Hematopoietic multipotent progenitor cell treated with erythropoietin and hydrocortisone succinate and interleukin-3 and kit ligand, for 4 days (in vitro differentiated cells): ENCODE measurements around the gene ANKRD6.
"Not testable (repeated sequence)": the region's sequence is repeated elsewhere in the genome, so short reads cannot be mapped to it uniquely, and the experiment has no call there.

Experiments used
- DNase-seq: peaks from one replicate; pipeline ENCODE4 v3.0.0-alpha.2; 2015

The ANKRD6 gene

DNA sequence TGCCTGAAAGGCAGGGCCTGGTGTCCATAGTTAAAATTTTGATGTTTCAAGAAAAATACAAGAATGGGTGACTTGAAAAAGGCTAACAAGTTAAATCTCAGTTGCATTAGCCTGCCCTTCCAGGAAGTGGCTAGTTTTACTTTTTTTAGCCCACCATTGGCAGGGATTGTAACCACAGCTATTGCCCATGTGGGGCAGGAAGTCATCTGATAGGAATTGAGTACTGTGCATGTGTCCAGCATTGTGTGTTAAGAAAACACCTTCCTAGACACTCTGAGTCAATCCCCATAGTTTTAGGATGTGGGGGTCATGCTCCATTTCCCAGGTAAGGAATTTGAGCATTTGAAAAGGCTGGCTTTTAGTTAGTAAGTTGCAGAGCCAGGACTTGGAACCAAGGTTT, 178.7 kb downstream of the ANKRD6 start:
- DNase-seq: no peak

DNA sequence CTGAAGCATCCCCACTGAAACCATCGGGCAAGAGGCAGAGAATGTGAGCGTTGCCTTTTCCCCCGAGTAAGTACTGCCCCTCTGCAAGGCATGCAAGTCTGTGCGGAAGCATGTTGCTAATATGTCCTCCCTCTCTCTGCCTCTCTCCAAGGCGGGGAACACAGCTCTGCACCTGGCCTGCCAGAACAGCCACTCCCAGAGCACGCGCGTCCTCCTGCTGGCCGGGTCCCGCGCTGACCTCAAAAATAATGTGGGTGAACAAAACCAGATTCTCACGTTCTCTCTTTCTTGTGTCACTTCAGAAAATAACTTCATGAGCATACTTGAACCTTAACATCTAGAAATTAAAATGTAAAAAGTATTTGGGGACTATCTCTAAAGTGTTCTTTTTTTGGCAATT, 179.2 kb downstream of the ANKRD6 start:
- no peak for DNase-seq

DNA sequence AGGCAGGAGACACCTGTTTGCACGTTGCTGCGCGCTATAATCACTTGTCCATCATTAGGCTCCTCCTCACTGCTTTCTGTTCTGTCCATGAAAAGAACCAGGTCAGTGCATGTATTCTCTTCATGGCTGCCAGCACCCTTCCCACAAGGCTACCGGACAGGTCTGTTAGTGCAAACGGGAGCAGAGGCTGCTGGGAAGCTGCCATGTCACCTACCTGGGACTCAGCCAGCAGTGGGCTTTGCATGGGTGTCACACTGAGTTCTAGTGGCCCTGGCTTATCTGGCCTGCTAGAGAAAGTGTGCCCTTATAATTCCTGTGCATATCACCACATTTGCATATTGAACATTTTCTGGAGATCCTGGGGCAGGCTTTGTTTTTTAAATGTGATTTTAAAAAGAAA, 180.8 kb downstream of the ANKRD6 start:
- no peak for DNase-seq

DNA sequence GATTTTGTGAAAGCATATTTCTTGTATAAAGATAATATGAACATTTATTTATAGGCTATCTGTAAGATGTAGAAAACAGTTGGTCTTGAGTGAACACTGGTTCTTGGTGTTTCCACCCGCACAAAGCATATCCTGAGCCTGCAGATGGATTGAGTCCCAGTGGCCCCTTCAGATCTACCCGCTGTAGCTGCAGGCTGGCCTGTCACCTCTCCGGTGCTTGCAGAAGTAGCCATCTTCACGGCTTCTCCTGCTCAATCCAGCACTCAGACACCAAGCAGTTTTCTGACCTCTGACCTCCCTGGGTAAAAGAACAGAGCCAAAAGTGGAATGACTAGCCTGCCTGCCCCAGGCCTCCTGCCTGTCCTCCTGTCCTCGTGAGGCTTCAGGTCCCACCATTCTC, 182.9 kb downstream of the ANKRD6 start:
- DNase-seq: no peak

DNA sequence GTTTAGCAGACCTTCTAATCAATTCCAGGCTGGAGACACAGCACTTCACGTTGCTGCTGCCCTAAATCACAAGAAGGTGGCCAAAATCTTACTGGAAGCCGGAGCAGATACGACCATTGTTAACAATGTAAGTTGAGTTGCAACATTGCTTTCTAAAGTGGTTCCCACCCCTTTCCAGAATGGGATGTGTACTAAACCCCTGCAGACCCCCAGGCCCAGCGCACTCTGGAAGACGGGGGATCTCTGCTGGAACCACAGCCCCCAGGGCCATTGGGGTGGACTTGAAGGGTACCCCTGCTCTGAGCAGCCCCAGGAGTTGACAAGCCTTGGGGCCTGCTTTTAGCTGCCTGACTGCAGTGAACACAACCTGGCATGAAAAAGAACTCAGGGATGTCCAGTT, 183.6 kb downstream of the ANKRD6 start:
- DNase-seq: no peak

DNA sequence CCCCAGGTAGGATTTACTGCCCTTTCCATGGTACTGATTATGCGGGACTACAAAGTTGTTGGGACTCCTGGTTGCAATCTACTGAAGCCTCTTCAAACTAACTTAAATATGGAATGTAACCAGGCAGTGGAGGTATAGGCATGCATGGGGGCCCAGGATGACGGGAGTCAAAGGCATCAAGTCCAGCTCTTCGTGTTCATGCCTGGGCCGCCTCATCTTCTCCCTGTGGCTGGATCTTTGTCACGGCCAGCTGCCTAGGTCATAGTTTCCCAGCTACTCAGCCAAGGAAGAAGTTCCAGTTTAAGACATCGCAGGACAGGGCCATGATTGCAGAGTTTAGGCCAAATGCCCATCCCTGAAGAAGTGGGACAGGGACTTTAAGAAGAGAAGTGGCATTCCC, 185.1 kb downstream of the ANKRD6 start:
- no peak for DNase-seq

DNA sequence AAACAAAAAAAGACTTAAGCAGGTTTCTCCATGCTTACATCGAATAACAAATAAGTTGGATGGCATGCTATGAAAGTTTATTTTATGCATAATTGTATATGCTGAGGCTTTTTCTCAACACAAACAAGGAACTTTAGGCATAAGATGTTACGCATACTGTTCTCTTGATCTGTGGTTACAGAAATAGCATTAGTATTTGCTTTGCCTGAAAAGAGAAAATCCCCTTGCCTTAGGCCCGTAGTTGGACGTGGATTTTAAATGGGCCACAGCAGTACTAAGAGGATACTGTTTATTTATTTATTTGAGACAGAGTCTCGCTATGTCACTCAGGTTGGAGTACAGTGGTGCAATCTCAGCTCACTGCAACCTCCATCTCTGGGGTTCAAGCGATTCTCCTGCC, 186.6 kb downstream of the ANKRD6 start:
- DNase-seq: no peak

DNA sequence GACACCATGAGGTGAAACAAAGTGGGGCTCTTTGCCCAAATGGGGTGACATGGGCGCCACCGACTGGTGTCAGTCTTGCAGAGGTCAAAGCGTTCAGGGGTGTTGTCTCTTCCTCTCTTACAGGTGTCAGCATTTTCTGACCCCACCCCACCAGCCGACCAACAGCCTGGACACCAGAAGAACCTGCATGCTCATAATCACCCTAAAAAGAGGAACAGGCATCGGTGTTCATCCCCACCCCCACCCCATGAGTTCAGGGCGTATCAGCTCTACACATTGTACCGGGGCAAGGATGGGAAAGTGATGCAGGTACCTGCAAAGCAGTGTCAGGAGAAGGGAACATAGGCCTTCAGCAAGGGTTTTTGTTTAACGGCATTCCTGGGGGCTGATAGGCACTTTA, 190.8 kb downstream of the ANKRD6 start:
- DNase-seq: no peak

DNA sequence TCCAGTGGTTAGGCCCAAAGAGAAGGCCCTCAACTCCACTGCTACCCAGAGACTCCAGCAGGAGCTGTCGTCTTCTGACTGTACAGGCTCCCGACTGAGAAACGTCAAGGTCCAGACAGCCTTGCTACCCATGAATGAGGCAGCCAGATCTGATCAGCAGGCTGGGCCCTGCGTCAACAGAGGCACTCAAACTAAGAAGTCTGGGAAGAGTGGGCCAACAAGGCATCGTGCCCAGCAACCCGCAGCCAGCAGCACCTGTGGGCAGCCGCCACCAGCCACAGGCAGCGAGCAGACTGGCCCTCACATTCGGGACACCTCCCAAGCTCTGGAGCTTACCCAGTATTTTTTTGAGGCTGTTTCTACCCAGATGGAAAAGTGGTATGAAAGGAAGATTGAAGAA, 197.5 kb downstream of the ANKRD6 start:
- no peak for DNase-seq

DNA sequence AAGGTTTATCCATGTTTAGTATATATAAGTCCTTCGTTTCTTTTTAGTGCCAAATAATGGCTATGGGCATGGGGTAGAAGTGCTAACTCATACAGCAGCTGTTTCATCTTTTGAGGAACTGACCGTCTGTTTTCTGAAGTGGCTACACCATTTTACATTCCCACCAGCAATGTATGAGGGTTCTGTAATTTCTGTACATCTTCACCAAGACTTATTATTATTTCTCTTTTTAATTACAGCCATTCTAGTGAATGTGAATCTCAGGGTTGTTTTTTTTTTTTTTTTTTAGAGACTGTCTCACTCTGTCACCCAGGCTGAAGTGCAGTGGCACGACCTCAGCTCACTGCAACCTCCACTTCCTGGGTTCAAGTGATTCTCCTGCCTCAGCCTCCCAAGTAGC, 203.5 kb downstream of the ANKRD6 start:
- not testable (repeated sequence) for DNase-seq

DNA sequence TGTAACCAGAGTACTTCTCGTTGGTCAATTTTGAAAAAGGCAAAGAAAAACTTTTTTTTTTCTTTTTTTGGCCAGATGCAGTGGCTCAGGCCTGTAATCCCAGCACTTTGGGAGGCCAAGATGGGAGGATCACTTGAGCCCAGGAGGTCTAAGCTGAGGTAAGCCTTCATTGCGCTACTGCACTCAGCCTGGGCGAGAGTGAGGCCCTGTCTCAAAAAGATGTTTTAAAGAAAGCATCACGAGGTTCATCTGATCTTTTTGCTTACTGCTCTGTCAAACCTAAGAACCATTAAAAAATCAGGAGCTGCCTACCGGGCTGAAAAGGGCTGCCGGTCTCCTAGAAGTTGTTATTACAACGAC, 205.0 kb downstream of the ANKRD6 start:
- DNase-seq: no peak

DNA sequence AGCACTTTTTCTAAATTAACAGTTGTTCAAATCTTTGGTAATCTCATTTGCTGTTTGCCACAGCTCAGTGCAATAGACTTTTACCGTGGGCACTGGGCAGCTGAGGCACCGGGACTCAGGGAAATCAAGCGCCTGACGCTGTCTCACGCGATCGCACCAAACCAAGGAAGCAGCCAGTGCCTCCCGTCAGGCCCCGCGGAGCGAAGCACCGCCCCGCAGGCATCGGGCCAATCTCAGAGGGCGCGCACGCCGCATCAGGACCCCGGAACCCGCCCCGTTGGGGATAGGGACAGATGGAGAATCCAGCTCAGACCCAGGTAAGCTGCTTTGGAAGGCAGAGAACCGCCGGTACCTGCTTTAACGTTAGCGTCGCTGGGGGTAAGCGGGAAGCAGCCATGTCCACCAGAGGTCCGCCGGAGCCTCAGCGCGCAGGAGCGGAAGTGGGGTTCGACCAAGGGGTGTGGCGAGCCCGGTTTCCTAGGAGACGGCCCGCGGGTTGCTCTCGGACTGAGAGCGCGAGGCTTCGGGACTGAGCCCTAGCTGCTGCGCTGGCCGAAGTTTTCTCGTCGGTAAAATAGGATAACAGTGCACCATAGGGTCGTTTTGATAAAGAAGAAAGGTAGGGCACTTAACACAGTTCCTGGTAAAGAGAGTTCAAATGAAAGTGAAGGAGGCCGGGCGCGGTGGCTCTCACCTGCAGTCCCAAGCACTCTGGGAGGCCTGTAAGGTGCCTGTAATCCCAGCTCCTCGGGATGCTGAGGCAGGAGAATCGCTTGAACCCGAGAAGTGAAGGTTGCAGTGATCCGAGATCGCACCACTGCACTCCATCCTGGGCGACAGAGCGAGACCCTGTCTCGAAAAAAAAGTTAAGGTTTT, 205.6 kb downstream of the ANKRD6 start, which contains the start of gene LYRM2:
TSS of gene LYRM2 (minus strand) at position 428 of the 876 bp plus-strand sequence. CDS start at position 397, 31 bp downstream.
- peak; percentile 97 for DNase-seq

DNA sequence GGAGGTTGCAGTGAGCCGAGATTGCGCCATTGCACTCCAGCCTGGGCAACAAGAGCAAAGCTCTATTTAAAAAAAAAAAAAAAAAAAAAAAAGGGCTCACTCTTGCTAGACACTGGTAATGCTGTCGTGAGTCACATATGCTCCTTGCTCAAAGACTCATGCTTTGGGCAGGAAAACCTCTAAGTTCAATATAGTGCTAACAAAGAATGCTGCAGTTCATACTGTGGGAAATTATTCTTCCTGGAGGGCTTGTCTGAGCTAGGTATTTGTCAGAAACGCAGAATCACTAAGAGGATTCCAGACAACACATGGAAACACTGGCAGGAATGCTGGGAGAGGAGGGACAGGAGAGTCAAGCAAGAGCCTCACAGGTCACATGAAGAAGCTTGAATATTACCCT, 207.9 kb downstream of the ANKRD6 start:
- DNase-seq: no peak

DNA sequence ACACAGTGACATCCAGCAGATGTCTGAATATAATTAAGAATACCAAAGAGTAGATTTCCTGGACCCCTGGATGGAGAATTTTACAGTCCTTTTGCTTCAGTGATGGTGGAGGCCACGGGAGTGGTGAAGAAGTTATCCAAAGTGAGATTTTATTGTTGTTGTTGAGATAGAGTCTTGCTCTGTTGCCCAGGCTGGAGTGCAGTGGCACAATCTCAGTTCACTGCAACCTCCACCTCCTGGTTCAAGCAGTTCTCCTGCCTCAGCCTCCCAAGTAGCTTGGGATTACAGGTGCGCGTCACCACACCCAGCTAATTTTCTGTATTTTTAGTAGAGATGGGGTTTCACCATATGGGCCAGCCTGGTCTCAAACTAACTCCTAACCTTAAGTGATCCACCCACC, 208.6 kb downstream of the ANKRD6 start:
- DNase-seq: not testable (repeated sequence)

DNA sequence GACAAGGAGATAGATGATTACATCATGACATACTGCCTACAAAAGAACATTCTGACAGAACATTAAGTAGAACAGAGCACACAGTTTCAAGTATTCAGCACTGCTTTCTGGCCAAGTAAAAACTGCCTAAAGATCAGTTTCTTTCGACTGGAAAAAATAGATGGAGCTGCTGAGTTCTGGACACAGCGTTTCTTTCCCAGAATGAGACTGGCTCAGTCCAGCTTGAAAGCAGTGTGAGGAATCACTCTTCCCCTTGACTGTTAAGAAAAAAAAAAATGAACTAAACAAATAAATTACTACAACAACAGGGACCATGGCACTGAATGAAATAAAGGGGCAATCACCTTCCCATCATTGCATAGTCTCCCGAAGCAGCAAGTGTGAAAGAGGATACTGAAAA, 210.0 kb downstream of the ANKRD6 start:
- DNase-seq: no peak

DNA sequence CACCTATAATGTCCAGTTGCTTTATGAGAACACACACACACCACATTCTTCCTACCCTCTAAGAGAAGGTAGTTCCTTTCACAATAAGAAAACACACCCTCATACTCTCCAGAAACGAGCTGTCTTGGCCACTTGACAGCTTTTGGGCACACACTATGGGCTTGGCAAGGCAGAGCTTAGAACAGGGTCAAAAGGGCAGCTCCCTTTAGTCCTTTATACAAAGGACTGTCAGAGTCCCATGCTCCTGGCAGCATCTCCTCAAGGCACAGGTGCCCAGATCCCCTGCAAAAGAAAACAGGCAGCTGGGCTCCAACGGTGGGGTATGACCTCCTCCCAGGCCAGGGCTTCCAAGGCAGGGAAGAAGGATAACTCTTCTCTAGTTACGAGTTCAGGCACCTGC, 210.5 kb downstream of the ANKRD6 start:
- DNase-seq: no peak

DNA sequence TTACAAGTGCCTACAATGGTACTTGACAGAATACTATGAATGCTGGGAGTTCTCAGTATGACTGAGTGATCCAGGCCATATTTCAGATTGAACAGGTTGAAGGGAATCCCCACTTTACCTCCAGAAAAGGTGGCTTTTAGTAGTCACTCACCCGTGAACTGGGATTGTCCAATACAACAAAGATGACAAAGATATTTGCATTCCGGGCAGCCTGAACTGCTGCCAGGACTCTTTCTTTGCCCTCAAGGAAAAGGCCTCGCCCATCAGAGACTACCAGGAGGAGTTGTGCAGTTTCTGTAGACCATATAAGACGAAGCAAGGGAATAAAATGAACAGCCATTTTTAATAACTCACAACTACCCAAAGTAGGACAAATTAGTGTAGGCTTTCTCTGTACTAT, 211.9 kb downstream of the ANKRD6 start:
- no peak for DNase-seq

DNA sequence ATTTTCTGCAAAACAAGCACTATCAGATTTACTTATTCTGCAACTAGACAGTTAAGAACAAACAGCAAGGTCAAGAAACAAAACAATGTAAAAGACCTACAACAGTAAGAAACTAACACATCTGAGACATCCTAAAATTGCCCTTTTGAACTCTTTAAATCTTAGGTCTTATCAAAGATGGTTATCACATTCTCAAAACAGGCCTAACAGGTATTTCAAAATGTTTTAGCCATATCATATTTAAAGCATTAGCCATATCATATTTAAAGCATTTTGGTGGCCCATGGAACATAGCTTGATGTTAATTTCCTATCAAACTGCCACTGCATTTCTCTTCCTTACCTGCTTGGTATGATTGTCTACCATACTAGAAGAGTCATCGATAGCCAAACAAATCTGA, 216.7 kb downstream of the ANKRD6 start:
- no peak for DNase-seq

DNA sequence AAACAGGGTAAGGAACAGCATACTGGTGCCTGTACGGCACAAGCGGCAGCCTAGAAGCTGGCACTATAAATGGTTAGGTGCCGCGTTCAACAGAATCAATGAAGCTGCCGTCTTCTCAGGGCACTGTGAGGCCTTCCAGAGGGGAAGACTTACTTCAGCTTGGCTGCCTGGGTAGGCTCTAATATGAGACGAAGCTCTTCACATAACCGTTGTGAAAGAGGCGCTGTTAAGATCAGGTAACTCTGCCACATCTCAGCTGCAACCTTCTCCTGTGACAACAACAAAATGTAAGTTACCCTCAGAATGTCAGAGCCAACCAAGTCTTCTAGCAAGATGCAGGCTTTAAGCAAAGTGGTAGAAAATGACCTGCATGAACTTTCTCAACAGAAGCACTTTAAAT, 217.6 kb downstream of the ANKRD6 start:
- no peak for DNase-seq

DNA sequence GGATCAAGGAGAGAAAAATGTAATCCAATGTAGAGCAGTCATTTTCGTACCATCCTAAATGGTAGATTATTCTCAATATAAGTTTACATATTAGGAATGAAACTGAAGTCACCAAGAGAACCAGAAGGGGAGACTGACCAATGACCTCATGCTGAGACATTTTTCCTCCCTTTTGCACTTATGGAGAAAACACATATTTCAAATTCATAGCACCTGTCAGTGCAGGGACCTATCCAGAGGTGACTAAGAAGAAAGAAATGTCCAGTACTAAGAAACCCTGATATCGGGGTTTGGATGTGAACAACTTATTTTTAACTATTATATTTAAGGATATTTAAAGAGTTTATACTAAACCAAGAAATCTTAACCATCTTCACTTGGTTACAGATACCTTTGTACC, 222.2 kb downstream of the ANKRD6 start:
- DNase-seq: no peak

DNA sequence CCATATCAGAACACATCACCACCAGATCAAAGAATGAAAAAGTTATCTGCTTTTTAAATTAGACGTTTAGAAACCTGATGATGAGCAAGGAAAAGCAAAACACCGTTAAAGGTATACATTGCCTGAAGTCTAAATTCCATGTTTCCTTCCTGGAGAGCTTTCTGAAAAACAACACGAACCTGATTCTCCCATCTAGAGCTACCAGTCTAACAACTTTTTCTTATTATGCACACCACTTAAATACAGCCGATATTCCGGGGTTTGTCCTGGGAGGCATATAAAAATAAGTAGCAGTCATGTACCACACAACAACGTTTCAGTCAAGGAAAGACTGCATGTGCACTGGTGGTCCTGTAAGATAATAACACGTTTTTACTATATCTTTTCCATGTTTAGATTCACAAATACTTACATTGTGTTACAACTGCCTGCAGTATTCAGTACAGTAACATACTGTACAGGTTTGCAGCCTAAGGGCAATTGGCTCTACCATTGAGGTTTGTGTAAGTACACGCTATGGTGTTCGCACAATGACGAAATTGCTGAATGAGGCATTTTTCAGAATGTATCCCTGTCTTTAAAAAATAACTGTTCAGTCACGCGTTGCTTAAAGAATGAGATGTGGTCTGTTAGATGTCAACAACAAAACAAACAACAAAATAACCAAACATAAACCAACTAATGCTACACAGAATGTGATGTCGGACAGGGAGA, 224.7 kb downstream of the ANKRD6 start:
- no peak for DNase-seq

DNA sequence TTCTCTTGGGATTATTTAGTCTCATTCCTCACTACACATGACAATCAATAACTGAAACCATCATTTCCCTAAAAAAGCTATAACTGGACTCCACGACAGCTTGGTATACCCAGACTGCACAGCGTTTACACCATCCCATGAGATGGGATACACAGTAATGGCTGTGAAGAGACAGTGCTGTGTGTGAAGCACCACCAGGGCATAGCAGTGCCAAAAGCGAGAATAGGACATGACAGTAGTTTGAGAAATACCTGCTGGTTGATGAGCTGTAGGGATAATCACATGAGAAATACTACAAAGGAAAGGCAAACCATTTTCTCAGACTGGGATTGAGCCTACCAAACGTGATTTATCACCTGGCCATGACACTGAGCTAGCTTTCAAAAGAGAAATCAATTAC, 228.0 kb downstream of the ANKRD6 start:
- DNase-seq: no peak

DNA sequence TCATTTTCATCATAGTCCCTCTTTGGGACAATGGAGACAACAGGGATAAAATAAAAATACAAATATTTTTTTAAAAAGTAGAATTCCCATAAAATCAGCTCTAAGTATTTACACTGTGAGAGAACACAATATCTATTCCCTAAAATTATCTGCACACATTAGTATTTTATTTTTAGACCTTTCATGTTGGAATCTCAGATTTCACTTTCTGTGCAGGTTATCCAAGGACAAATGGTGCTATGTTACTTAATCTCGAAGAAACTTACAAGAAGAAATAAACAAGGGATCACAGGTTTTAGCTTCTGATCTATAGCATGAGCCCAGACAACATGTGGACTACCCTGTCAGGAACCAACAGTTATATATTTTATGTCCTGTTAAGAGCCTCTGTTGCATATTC, 228.6 kb downstream of the ANKRD6 start:
- DNase-seq: no peak

DNA sequence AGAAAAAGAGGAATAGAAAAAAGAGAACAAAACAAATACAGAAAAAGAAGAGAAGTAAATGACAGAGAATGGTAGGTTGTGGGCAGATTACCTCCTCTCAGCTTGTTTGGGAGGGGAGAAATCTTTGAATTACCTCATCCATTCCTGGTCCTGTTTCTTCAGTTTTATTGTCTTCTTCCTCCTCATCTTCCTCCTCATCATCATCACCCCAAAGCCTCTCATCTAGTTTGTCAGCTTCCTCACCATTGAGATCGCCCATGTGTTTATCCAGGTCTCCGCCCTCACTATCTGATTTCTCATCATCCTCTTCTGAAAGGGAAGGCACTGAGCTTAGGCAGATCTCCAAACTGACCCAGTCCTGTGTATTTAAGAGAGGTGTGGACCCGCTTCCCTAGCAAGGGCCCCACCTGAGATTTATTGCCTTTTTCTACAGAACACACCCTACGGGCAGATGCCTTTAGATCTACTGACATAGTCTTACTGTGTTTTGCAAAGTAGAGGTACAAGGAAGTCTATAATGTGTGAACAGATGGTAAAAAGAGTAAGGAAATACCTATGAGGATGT, 229.8 kb downstream of the ANKRD6 start:
- DNase-seq: no peak
